ENCODE measurements around the gene ORC6.

DNA sequence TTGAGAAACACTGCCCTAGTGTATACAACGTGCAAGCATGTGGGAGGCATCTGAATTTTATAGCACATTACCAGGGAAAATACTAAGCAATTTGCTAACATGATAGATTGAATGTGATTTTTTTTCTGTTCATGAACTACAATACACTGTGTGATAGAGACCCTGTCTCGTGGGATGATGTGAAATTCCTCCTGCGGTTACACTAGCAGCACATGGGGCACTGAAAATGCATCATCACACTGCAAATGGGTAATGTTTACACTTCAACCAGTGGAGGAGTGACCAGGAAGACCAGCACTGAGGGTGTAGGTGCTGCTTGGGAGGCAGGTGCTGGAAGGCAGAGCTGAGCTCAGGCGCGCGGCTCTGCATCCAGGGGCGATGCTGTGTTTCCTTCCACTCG, 28.8 kb downstream of the ORC6 start:
- TF ChIP-seq, protein P1, sequence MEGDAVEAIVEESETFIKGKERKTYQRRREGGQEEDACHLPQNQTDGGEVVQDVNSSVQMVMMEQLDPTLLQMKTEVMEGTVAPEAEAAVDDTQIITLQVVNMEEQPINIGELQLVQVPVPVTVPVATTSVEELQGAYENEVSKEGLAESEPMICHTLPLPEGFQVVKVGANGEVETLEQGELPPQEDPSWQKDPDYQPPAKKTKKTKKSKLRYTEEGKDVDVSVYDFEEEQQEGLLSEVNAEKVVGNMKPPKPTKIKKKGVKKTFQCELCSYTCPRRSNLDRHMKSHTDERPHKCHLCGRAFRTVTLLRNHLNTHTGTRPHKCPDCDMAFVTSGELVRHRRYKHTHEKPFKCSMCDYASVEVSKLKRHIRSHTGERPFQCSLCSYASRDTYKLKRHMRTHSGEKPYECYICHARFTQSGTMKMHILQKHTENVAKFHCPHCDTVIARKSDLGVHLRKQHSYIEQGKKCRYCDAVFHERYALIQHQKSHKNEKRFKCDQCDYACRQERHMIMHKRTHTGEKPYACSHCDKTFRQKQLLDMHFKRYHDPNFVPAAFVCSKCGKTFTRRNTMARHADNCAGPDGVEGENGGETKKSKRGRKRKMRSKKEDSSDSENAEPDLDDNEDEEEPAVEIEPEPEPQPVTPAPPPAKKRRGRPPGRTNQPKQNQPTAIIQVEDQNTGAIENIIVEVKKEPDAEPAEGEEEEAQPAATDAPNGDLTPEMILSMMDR (optimal IDR thresholded peaks at IDR 0.05 in 1 of 3, IDR thresholded peaks at IDR 0.05 in 1 of 3, conservative IDR thresholded peaks at IDR 0.05 in 1 of 3; ENCODE audit: extremely low read depth in 1 of 3, insufficient read depth in 2 of 3, low read length in 3 of 3), result no peak
- TF ChIP-seq EZH2 (IDR thresholded peaks at IDR 0.05; ENCODE audit: low read length), result no peak
